Measurements from ENCODE around the gene SATB2.

The SATB2 gene

GRCh38 chr2:199459286-199460100 lies 1.8 kb upstream of the SATB2 start:
- TF ChIP-seq CTCF (IDR thresholded peaks at IDR 0.05; ENCODE audit: low read length) (no peak; the same call in 1 of the 2 replicates), EZH2 (IDR thresholded peaks at IDR 0.05; ENCODE audit: borderline replicate concordance, low read length) (no peak)
- Histone ChIP-seq H3K9me3 (ENCODE audit: low read length) (no peaks in the 10 kb centered on the region), H3F3A (ENCODE audit: insufficient read depth, low read length) (no peaks in the 10 kb centered on the region), H3K27ac (ENCODE audit: low read depth, low read length, poor library complexity, severe bottlenecking) (peak overlapping the region; percentile 57), H3K27me3 (ENCODE audit: insufficient read depth, low read length) (no peaks in the 10 kb centered on the region), H3K4me1 (ENCODE audit: insufficient read depth, low read length, severe bottlenecking) (peaks cover 17% of the 10 kb centered on the region), H4K20me1 (ENCODE audit: insufficient read depth, low read length) (no peaks in the 10 kb centered on the region), H3K9me2 (ENCODE audit: low read depth, low read length) (no peaks in the 10 kb centered on the region), H3K79me2 (ENCODE audit: insufficient read depth, low read length) (peaks cover 9% of the 10 kb centered on the region), H3K4me2 (ENCODE audit: low read length) (peak overlapping the region; percentile 84), H3K4me3 (ENCODE audit: low read depth, low read length, poor library complexity, severe bottlenecking) (peak overlapping the region; percentile 81), H2AFZ (ENCODE audit: low read length) (no peak overlapping the region), H3K36me3 (ENCODE audit: insufficient read depth, low read length) (no peaks in the 10 kb centered on the region), H3K9ac (ENCODE audit: low read length) (peak overlapping the region; percentile 82)

GRCh38 chr2:199458806-199459285 lies 1.1 kb upstream of the SATB2 start:
- no peaks in the 10 kb centered on the region for H3K27me3 ChIP-seq (ENCODE audit: insufficient read depth, low read length)
- peak overlapping the region; percentile 84 for H3K4me2 ChIP-seq (ENCODE audit: low read length)
- H3F3A ChIP-seq (ENCODE audit: insufficient read depth, low read length): no peaks in the 10 kb centered on the region; the same call in 1 of the 2 replicates
- H3K36me3 ChIP-seq (ENCODE audit: insufficient read depth, low read length): no peaks in the 10 kb centered on the region
- TF ChIP-seq EZH2 (IDR thresholded peaks at IDR 0.05; ENCODE audit: borderline replicate concordance, low read length): no peak
- TF ChIP-seq CTCF (IDR thresholded peaks at IDR 0.05; ENCODE audit: low read length): 0 out of 2 replicates have a peak, but pooled peaks have one; percentile 9
- no peak overlapping the region for H2AFZ ChIP-seq (ENCODE audit: low read length)
- H3K9ac ChIP-seq (ENCODE audit: low read length): peak overlapping the region; percentile 82
- no peaks in the 10 kb centered on the region for H3K9me2 ChIP-seq (ENCODE audit: low read depth, low read length)
- peaks cover 23% of the 10 kb centered on the region for H3K4me1 ChIP-seq (ENCODE audit: insufficient read depth, low read length, severe bottlenecking)
- no peaks in the 10 kb centered on the region for H3K9me3 ChIP-seq (ENCODE audit: low read length)
- peaks cover 16% of the 10 kb centered on the region for H3K79me2 ChIP-seq (ENCODE audit: insufficient read depth, low read length)
- peak overlapping the region; percentile 81 for H3K4me3 ChIP-seq (ENCODE audit: low read depth, low read length, poor library complexity, severe bottlenecking)
- no peaks in the 10 kb centered on the region for H4K20me1 ChIP-seq (ENCODE audit: insufficient read depth, low read length)
- H3K27ac ChIP-seq (ENCODE audit: low read depth, low read length, poor library complexity, severe bottlenecking): peak overlapping the region; percentile 57

DNA sequence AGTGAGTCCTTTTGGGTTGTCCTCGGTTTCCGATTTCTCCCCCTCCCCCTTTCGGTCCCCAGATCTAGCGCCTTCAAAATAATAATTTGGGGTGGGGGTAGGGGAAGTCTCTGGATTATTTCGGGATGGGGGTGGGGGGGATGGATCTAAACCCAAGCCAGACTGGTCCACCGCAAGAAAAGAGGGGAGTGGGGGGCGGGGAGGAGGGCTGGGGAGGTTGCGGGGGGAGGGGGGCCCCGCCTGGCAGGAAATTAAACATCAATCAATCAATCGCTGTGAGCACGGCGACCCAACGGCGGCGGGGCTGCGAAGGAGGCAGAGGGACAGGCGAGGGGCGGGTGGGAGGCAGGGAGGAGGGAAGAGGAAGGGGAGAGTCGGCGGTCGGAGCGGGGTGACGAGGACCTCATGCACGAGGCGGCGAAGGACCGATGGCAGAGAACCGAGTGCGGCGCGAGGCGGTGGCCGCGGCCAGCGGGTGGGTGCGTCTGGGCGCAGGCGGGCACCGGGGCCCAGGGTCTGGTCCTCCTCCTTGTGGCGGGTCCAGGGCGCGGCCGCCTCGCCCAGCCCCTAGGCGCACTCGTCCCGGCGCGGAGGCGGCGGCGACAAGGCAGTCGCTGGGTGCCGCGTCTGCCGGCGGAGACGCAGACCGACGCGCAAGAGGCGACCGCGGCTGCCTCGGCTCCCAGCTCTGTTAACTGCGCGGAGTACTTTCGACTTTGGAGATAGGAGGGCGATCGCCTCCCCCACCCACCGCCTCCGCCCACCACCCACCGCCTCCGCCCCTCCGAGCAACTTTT lies 468 bp upstream of the SATB2 start:
- Histone ChIP-seq H3K36me3 (ENCODE audit: insufficient read depth, low read length) (no peaks in the 10 kb centered on the region), H3K27me3 (ENCODE audit: insufficient read depth, low read length) (no peaks in the 10 kb centered on the region), H3K9ac (ENCODE audit: low read length) (peak overlapping the region; percentile 82), H3K9me3 (ENCODE audit: low read length) (no peaks in the 10 kb centered on the region), H3K9me2 (ENCODE audit: low read depth, low read length) (no peaks in the 10 kb centered on the region), H3K27ac (ENCODE audit: low read depth, low read length, poor library complexity, severe bottlenecking) (peak overlapping the region; percentile 84), H3K4me1 (ENCODE audit: insufficient read depth, low read length, severe bottlenecking) (peaks cover 30% of the 10 kb centered on the region), H2AFZ (ENCODE audit: low read length) (no peak overlapping the region), H3K4me3 (ENCODE audit: low read depth, low read length, poor library complexity, severe bottlenecking) (peak overlapping the region; percentile 81), H4K20me1 (ENCODE audit: insufficient read depth, low read length) (no peaks in the 10 kb centered on the region), H3K4me2 (ENCODE audit: low read length) (peak overlapping the region; percentile 84), H3K79me2 (ENCODE audit: insufficient read depth, low read length) (peaks cover 22% of the 10 kb centered on the region), H3F3A (ENCODE audit: insufficient read depth, low read length) (no peaks in the 10 kb centered on the region; the same call in 1 of the 2 replicates)
- no peak for TF ChIP-seq CTCF (IDR thresholded peaks at IDR 0.05; ENCODE audit: low read length)
- no peak for TF ChIP-seq EZH2 (IDR thresholded peaks at IDR 0.05; ENCODE audit: borderline replicate concordance, low read length)

All from OCI-LY1 (cell line).